RWPE2 (cell line): Measurements from ENCODE around the gene ENGASE.
A peak's percentile ranks its signal among the peaks of the same experiment; 100 is the strongest.

Experiments used
- ATAC-seq: fragments of 200-7000 bp; cut with Tn5 transposase; 3 replicates; pipeline ENCODE4 v1.9.1; 2021; ENCODE audit warnings: low read depth
- DNase-seq: peaks from one replicate; pipeline ENCODE4 v3.0.0-alpha.2; 2020; ENCODE audit warnings: low spot score
- H3K27ac ChIP-seq: fragments of 450-650 bp; 2 replicates; pipeline ENCODE4 v1.5.1; 2017; ENCODE audit warnings: mild to moderate bottlenecking; ENCODE audit not compliant: poor library complexity, severe bottlenecking
- H3K27me3 ChIP-seq: fragments of 250-450 bp; sonication (Bioruptor Pico); 2 replicates; pipeline ENCODE4 v1.5.1; 2021; ENCODE audit warnings: mild to moderate bottlenecking, moderate library complexity; ENCODE audit not compliant: insufficient read depth, poor library complexity, severe bottlenecking
- H3K36me3 ChIP-seq: fragments of 250-450 bp; sonication (Bioruptor Pico); 2 replicates; pipeline ENCODE4 v1.5.1; 2020; ENCODE audit warnings: low read depth, mild to moderate bottlenecking, moderate library complexity
- H3K4me1 ChIP-seq: fragments of 250-450 bp; sonication (Bioruptor Pico); 2 replicates; pipeline ENCODE4 v1.5.1; 2021; ENCODE audit warnings: mild to moderate bottlenecking, moderate library complexity; ENCODE audit not compliant: insufficient read depth, poor library complexity, severe bottlenecking
- H3K4me3 ChIP-seq: fragments of 250-450 bp; sonication (Bioruptor Pico); 2 replicates; pipeline ENCODE4 v1.5.1; 2021; ENCODE audit warnings: mild to moderate bottlenecking, moderate library complexity; ENCODE audit not compliant: severe bottlenecking
- H3K9me3 ChIP-seq: fragments of 250-450 bp; sonication (Bioruptor Pico); 2 replicates; pipeline ENCODE4 v1.5.1; 2021; ENCODE audit warnings: mild to moderate bottlenecking, moderate library complexity; ENCODE audit not compliant: severe bottlenecking
- CTCF ChIP-seq: fragments of 450-650 bp; IDR thresholded peaks from one replicate; pipeline ENCODE4 v1.5.1; 2017; ENCODE audit warnings: mild to moderate bottlenecking, moderate library complexity; ENCODE audit not compliant: poor library complexity, severe bottlenecking

The ENGASE gene

GRCh38 chr17:79112471-79112870 lies 37.8 kb downstream of the ENGASE start:
- no peak overlapping the region for H3K4me3 ChIP-seq
- no peak for TF ChIP-seq CTCF
- no peaks in the 10 kb centered on the region for H3K36me3 ChIP-seq
- no peaks in the 10 kb centered on the region for H3K9me3 ChIP-seq
- H3K27me3 ChIP-seq, result peaks cover 68% of the 10 kb centered on the region
- H3K4me1 ChIP-seq, result no peaks in the 10 kb centered on the region
- no peak overlapping the region for H3K27ac ChIP-seq
- ATAC-seq (no peak), DNase-seq (no peak)

- Histone ChIP-seq H3K27me3 (peaks cover 79% of the 10 kb centered on the region), H3K36me3 (no peaks in the 10 kb centered on the region), H3K27ac (no peak overlapping the region), H3K4me3 (no peak overlapping the region), H3K4me1 (no peaks in the 10 kb centered on the region), H3K9me3 (no peaks in the 10 kb centered on the region)
- ATAC-seq (no peak), DNase-seq (no peak)
- no peak for TF ChIP-seq CTCF
Observed at GRCh38 chr17:79113699-79114457, 39.3 kb downstream of the ENGASE start.

GRCh38 chr17:79114458-79115301 lies 40.1 kb downstream of the ENGASE start:
- Histone ChIP-seq H3K4me1 (no peaks in the 10 kb centered on the region), H3K9me3 (no peaks in the 10 kb centered on the region), H3K36me3 (no peaks in the 10 kb centered on the region), H3K27ac (no peak overlapping the region), H3K4me3 (no peak overlapping the region), H3K27me3 (peaks cover 83% of the 10 kb centered on the region)
- TF ChIP-seq CTCF, result no peak
- ATAC-seq (peak; percentile 68), DNase-seq (no peak)

GRCh38 chr17:79115487-79115886 lies 40.9 kb downstream of the ENGASE start:
- peaks cover 78% of the 10 kb centered on the region for H3K27me3 ChIP-seq
- no peak for ATAC-seq

More at GRCh38 chr17:79115487-79115886, 40.9 kb downstream of the ENGASE start:
- TF ChIP-seq CTCF, result no peak
- no peaks in the 10 kb centered on the region for H3K9me3 ChIP-seq
- no peak overlapping the region for H3K4me3 ChIP-seq
- no peak for DNase-seq
- no peaks in the 10 kb centered on the region for H3K4me1 ChIP-seq
- H3K36me3 ChIP-seq, result no peaks in the 10 kb centered on the region
- no peak overlapping the region for H3K27ac ChIP-seq
